Hindlimb muscle (tissue), 1 donor: ENCODE data around the gene SYT15. TPM values are rescaled to one million over a fixed set of nuclear protein-coding genes. Genes with fewer than 3 reads are reported as not detected.
"Not testable (repeated sequence)": the region's sequence is repeated elsewhere in the genome, so short reads cannot be mapped to it uniquely, and the experiment has no call there.

ENCODE experiments used
- DNase-seq: peaks from one replicate; pipeline ENCODE4 v3.0.0-alpha.2; 2013
- polyA plus RNA-seq: library from polyadenylated mRNA; unstranded; fragments of 120-200 nt; gene quantifications from one replicate; pipeline ENCODE4 v1.2.1, GENCODE V29; 2013; ENCODE audit not compliant: insufficient read length

Gene SYT15
- polyA plus RNA-seq, 1 donor = 4.4 TPM

GRCh38 chr10:46589589-46589988 lies 10.7 kb downstream of the SYT15 start:
- DNase-seq = not testable (repeated sequence)

DNA sequence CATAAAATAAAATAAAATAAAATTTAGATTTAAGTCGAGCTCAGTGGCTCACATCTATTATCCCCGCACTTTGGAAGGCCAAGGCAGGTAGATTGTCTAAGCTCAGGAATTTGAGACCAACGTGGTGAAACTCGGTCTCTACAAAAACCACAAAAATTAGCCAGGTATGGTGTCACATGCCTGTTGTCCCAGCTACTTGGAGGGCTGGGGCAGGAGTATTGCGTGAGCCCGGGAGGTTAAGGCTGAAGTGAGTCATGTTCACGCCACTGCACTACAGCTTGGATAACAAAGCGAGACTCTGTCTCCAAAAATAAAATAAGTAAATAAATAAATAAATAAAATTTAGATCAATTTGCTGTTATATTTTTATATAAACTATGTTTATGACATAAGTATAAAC lies 12.1 kb downstream of the SYT15 start:
- DNase-seq = not testable (repeated sequence)

- DNase-seq = not testable (repeated sequence)
Observed at GRCh38 chr10:46593307-46593706, 14.4 kb downstream of the SYT15 start.

DNA sequence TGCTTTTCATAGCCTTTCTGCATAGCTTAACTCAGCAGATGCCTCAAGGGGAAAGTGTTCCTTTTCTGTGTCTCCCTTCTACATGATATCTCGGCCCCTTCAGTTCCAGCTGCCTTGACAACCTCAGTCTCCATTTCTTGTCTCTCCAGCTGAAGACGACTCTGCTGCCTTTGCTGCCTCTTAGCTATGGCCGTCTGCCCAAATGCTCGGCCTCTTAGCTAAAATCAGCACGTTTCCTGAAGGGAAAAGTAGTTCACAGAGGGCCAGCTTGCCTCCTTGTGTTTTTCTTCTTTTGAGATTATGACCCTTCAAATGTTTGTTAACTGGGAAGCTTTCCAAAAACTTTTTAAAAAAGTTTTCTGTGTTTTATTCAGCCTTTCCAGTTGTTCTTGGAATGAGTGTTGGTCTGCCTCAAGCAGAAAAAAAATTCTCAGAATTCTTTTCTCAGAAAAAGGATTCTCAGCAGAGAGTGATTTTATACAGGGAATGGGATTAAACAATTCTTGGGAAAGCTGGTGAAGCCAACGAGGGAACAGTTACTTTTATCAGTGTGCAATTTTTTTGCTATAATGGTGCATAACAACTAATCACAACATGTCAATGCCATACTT lies 15.6 kb downstream of the SYT15 start:
- not testable (repeated sequence) for DNase-seq

DNA sequence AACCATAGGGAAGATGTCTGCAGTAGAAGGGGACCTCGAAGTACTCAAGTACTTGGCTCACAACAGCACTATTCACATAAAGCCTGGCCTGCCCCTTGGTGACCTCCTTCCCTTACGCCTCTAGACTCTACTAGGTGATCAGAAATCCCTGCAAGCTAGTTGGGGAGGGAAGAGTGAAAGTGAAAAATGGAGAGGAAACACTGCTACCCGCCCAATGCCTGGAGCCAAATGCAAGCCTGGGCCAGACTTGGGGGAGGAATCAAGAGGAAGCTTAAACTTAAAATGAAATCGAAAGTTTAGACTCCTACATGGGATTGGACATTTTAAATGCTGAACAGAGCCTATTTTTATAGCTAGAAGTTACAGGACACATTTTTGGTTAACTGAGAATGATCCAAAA lies 17.6 kb downstream of the SYT15 start:
- peak; percentile 19 for DNase-seq

DNA sequence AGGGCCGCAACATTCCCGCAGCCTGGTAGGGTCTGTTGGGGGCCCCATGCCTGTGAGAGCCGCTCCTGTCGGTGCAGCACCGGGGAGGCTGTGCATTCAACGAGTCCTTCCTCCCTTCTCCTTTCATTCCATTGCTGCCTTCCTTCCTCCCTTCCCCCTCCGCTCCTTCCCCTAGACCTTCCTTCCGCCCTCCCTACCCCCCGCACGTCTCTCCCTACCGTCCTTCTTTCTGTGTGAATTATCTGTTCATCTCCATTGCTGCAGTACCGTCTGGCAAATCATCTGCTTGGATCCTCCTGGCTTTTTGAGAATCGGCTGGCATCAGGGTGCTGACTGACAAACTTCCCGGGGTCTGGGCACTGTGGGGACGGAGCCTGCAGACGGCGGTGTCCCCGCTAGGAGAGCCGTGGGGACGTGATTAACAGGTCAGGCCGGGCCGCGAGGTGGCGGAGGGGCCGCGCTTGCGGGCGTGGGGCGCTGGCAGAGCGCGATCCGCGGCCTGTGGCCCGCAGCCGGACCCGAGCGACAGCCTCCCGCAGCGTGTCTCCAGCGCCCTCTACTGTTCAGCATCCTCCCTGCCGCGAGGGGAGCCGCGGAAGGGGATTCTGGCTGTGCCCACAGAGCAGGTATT lies 18.8 kb downstream of the SYT15 start:
- DNase-seq = peak; percentile 3

GRCh38 chr10:46600516-46600915 lies 21.6 kb downstream of the SYT15 start:
- DNase-seq = not testable (repeated sequence)

DNA sequence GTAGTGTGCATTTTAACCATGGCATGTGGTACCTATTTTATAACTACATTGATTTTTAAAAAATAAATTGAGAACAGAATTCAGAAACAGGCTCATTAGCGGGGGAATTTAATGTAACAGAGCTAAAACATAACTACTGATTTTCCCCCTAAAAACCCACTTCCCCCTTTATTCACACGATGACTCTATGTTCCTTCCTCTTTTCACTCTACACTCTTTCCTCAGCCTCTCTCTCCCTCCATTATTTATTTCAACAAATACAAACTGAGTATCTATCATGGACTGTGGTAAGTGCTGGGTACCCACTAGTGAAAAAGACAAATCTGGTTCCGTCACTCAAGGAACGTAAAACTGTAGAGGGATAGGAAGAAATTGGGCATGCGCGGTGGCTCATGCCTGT lies 36.6 kb downstream of the SYT15 start:
- not testable (repeated sequence) for DNase-seq

DNA sequence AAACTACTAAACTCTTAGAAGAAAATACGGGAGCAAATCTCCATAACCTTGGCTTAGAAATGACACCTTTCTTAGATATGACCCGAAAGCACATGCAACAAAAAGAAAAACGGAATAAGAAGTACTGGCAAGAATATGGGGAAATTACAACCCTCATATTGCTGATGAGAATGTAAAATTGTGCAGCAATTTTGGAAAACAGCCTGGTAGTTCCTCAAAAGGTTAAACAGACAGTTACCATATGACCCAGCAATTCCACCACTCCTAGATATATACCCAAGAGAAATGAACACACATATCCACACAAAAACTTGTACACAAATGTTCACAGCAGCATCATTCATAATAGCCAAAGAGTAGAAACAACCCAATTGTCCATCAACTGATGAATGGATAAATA lies 37.3 kb downstream of the SYT15 start:
- DNase-seq = not testable (repeated sequence)

GRCh38 chr10:46617134-46617533 lies 38.2 kb downstream of the SYT15 start:
- DNase-seq = not testable (repeated sequence)

DNA sequence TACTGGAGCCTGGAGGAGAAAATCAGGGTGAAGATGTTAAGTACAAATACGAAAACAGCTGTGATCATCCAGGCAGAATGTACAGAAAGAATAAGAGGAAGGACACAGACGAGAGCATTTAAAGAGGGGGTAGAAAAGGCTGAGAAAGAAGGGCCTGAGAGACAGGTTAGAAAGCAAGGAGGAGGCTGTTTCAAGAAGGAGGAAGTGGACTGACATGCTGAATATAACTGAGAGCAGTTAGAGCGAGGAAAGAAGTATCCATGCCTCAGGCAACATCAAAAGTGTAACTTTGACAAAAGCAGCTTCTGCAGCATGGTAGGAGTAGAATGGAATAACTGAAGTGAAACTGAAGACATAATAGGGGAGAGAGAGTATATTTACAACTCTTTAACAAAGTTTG lies 39.0 kb downstream of the SYT15 start:
- not testable (repeated sequence) for DNase-seq

DNA sequence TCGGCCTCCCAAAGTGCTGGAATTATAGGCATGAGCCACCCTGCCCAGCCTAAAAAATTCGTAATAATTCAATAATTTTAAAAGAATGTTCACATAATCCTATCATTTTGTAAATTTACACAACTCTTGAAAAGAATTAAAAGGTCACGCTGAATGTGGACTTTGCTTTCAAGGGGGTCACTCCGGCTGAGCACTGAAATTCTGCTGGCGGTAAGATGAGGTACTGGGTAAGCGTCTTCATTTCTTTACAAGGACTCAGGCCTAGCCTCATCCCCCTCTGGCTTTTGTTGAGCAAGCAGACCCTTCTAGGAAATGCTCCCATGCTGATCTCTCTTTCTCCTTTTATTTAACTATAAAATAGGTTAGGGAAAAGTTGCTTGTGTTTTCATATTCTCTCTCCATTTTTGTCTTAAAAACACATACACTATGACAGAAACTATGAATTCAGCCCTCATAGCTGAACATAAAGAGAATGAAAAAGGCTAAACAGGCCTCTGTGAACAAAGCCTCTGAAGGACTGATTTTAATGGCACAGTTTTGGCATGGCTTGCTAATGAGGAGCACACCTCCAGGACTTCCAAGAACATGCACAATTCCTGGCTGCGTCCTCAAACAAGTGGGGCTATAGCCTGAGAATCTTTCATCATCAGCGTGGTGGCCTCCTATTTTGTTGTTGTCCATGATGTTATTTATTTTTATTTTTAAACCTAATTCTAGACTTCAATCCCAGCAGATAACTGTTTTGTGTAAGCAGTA lies 45.1 kb downstream of the SYT15 start:
- DNase-seq = not testable (repeated sequence)

- DNase-seq = not testable (repeated sequence)
Observed at GRCh38 chr10:46629805-46630204, 50.9 kb downstream of the SYT15 start.

- not testable (repeated sequence) for DNase-seq
Observed at GRCh38 chr10:46630816-46631215, 51.9 kb downstream of the SYT15 start.

DNA sequence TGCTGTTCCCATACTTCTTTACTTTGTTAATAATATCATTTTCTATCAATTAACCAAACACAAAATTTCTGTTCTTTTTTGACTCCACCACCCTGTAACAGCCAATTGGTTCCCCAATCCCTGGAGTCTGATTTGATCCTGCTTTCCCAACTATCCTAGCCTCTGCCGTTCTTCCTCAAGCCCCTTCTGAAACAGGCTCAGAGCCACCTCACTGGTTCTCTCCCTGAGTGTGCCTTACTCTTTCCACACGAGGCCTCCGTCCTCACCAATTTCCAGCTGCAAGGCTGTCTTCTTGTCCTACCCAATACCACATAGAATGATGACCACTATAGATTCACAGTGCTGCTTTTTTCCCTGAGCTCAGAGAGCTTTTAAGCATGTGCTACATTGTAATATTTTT lies 52.8 kb downstream of the SYT15 start:
- DNase-seq = not testable (repeated sequence)

DNA sequence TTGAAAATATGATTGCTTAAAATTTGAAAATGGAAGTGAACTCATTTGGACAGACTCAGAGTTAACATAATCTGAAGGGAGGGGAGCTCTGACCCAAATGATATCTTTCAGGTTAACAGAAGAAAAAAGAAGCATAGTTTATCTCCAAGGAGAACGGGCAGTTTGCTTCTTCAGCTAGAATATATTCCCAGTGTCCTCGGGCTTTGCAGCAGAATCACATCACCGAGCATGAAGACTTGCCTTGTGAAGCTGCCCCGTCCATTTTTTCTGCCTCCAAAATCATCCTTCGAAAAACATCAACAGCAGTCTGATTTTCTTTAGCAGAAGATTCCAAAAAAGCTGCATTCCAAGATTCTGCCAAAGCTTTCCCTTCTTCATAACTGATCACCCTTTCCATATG lies 55.8 kb downstream of the SYT15 start:
- not testable (repeated sequence) for DNase-seq

GRCh38 chr10:46635364-46635959 lies 56.5 kb downstream of the SYT15 start:
- not testable (repeated sequence) for DNase-seq

DNA sequence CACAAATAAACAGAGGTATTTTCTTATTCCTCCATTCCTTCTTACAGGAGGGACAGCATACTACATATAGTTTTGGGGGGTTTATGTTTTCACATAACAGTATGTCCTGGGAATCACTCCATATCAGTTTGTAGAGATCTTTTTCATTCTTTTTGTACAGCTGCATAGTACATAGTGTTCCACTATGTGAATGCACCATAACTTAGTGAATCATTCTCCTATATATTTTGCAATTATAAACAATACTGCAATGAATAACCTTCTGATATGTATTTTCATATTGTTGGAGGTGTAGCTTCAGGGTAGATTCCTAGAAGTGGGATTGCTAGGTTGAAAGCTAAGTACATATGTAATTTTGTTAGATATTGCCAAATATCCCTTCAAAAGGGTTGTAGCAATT lies 61.1 kb downstream of the SYT15 start:
- DNase-seq = not testable (repeated sequence)

Other genes with a start within 250 kb of the SYT15 start
- 0.18 TPM for gene ANXA8L1, start 203.4 kb upstream of the SYT15 start, polyA plus RNA-seq
- not detected for gene NPY4R, start 113.2 kb upstream of the SYT15 start, polyA plus RNA-seq
- not detected for gene GPRIN2, start 22.5 kb upstream of the SYT15 start, polyA plus RNA-seq